Esophagus (tissue), 2 donors: Measurements from ENCODE around the gene FBXL14. TPM values are rescaled to one million over a fixed set of nuclear protein-coding genes. Genes with fewer than 3 reads are reported as not detected.

Source experiments
- H3K27ac ChIP-seq, 2 donors: one replicate each; pipeline ENCODE4 v1.5.1; 2013; ENCODE audit warnings: low read depth in 2 of 2, mild to moderate bottlenecking in 2 of 2, inconsistent platforms in 1 of 2, low read length in 1 of 2, moderate library complexity in 1 of 2
- H3K27me3 ChIP-seq, 2 donors: one replicate each; pipeline ENCODE4 v1.6.1; 2013; ENCODE audit warnings: low read length in 2 of 2, control low read depth in 1 of 2, mild to moderate bottlenecking in 1 of 2; ENCODE audit not compliant: insufficient read depth in 2 of 2, control insufficient read depth in 1 of 2
- H3K36me3 ChIP-seq, 2 donors: one replicate each; pipeline ENCODE4 v1.6.1; 2013; ENCODE audit warnings: low read length in 1 of 2; ENCODE audit not compliant: control insufficient read depth in 2 of 2, insufficient read depth in 2 of 2
- H3K4me1 ChIP-seq, 2 donors: one replicate each; pipeline ENCODE4 v1.6.1; 2013; ENCODE audit warnings: low read length in 1 of 2; ENCODE audit not compliant: control insufficient read depth in 2 of 2, insufficient read depth in 2 of 2
- H3K4me3 ChIP-seq, 2 donors: one replicate each; pipeline ENCODE4 v1.5.1; 2013; ENCODE audit warnings: low read length in 2 of 2, mild to moderate bottlenecking in 2 of 2, low read depth in 1 of 2, moderate library complexity in 1 of 2
- H3K9me3 ChIP-seq, 2 donors: one replicate each; pipeline ENCODE4 v1.6.1; 2013; ENCODE audit warnings: mild to moderate bottlenecking in 2 of 2, low read depth in 1 of 2, low read length in 1 of 2, moderate library complexity in 1 of 2; ENCODE audit not compliant: control insufficient read depth in 2 of 2, insufficient read depth in 1 of 2
- WGBS, 2 donors: extraction: QIAGEN DNeasy Blood & Tissue Kit; methylation state at CpG; one replicate each; pipeline ENCODE4 v1.1.7; 2013; 5-methylcytosine and 5-hydroxymethylcytosine counted together
- polyA plus RNA-seq, 2 donors: library from polyadenylated mRNA; stranded (reverse); fragments of 200-250 nt; gene quantifications; one replicate each; pipeline ENCODE4 v1.2.3, GENCODE V29; 2013
- donor health status: healthy with polysubstance abuse.
- donor health status: Bipolar disorder and iron deficiency.

FBXL14 gene
- polyA plus RNA-seq, 2 donors = 2.8 to 6.2 TPM

GRCh38 chr12:1598757-1599156, 4.4 kb upstream of the FBXL14 start:
- H3K27me3 ChIP-seq = no peaks in the 10 kb centered on the region
- WGBS, 2 donors = 98 to 99% methylated on average over 3 of the region's 3 CpGs
- no peaks in the 10 kb centered on the region for H3K36me3 ChIP-seq
- H3K4me3 ChIP-seq = no peak overlapping the region
- no peaks in the 10 kb centered on the region for H3K9me3 ChIP-seq
- peaks cover 0 to 2% of the 10 kb centered on the region in 2 donors for H3K4me1 ChIP-seq
- H3K27ac ChIP-seq = no peak overlapping the region

- Histone ChIP-seq H3K4me3 (no peak overlapping the region), H3K27me3 (no peaks in the 10 kb centered on the region), H3K4me1 (peaks cover 8 to 16% of the 10 kb centered on the region in 2 donors), H3K27ac (peak overlapping the region in 1 of 2 donors; percentile 28), H3K9me3 (no peaks in the 10 kb centered on the region), H3K36me3 (no peaks in the 10 kb centered on the region)
- WGBS, 2 donors = 62 to 69% methylated on average over 9 of the region's 9 CpGs
Observed at GRCh38 chr12:1595690-1596347, 1.4 kb upstream of the FBXL14 start.

GRCh38 chr12:1595026-1595561, 713 bp upstream of the FBXL14 start:
- peaks cover 11 to 20% of the 10 kb centered on the region in 2 donors for H3K4me1 ChIP-seq
- H3K4me3 ChIP-seq = peak overlapping the region; percentile 81 to 91
- no peaks in the 10 kb centered on the region for H3K9me3 ChIP-seq
- H3K27me3 ChIP-seq = no peaks in the 10 kb centered on the region
- H3K36me3 ChIP-seq = no peaks in the 10 kb centered on the region
- 11 to 12% methylated on average over 18 to 19 of the region's 19 CpGs for WGBS, 2 donors
- peak overlapping the region; percentile 95 to 97 for H3K27ac ChIP-seq

GRCh38 chr12:1594006-1594260, 448 bp downstream of the FBXL14 start:
- H3K4me1 ChIP-seq = peaks cover 11 to 20% of the 10 kb centered on the region in 2 donors
- H3K36me3 ChIP-seq = no peaks in the 10 kb centered on the region
- H3K27ac ChIP-seq = peak overlapping the region; percentile 95 to 97
- H3K9me3 ChIP-seq = no peaks in the 10 kb centered on the region
- 0% methylated on average over 9 to 34 of the region's 34 CpGs for WGBS, 2 donors
- H3K27me3 ChIP-seq = no peaks in the 10 kb centered on the region
- H3K4me3 ChIP-seq = peak overlapping the region; percentile 81 to 91

- Histone ChIP-seq H3K9me3 (no peaks in the 10 kb centered on the region), H3K4me1 (peaks cover 11 to 20% of the 10 kb centered on the region in 2 donors), H3K27ac (peak overlapping the region; percentile 95 to 97), H3K36me3 (no peaks in the 10 kb centered on the region), H3K4me3 (peak overlapping the region; percentile 81 to 91), H3K27me3 (no peaks in the 10 kb centered on the region)
- WGBS, 2 donors = 5 to 8% methylated on average over 50 to 56 of the region's 56 CpGs
Observed at GRCh38 chr12:1593174-1594005, 991 bp downstream of the FBXL14 start.

GRCh38 chr12:1592444-1593173, 1.8 kb downstream of the FBXL14 start:
- Histone ChIP-seq H3K4me1 (peaks cover 11 to 20% of the 10 kb centered on the region in 2 donors), H3K36me3 (no peaks in the 10 kb centered on the region), H3K27ac (peak overlapping the region; percentile 95 to 97), H3K27me3 (no peaks in the 10 kb centered on the region), H3K4me3 (peak overlapping the region; percentile 81 to 91), H3K9me3 (no peaks in the 10 kb centered on the region)
- 11 to 13% methylated on average over 26 to 27 of the region's 27 CpGs for WGBS, 2 donors

GRCh38 chr12:1591543-1591942, 2.8 kb downstream of the FBXL14 start:
- peaks cover 11 to 20% of the 10 kb centered on the region in 2 donors for H3K4me1 ChIP-seq
- 17 to 21% methylated on average over 4 of the region's 4 CpGs for WGBS, 2 donors
- no peaks in the 10 kb centered on the region for H3K27me3 ChIP-seq
- H3K4me3 ChIP-seq = peak overlapping the region in 1 of 2 donors; percentile 41
- H3K9me3 ChIP-seq = no peaks in the 10 kb centered on the region
- H3K27ac ChIP-seq = no peak overlapping the region
- no peaks in the 10 kb centered on the region for H3K36me3 ChIP-seq

- WGBS, 2 donors = 10% methylated on average over 3 of the region's 3 CpGs
- Histone ChIP-seq H3K36me3 (no peaks in the 10 kb centered on the region), H3K4me3 (peak overlapping the region in 1 of 2 donors; percentile 33), H3K27me3 (no peaks in the 10 kb centered on the region), H3K4me1 (peaks cover 11 to 20% of the 10 kb centered on the region in 2 donors), H3K27ac (no peak overlapping the region), H3K9me3 (no peaks in the 10 kb centered on the region)
Observed at GRCh38 chr12:1591034-1591433, 3.3 kb downstream of the FBXL14 start.

- Histone ChIP-seq H3K4me1 (peaks cover 11 to 20% of the 10 kb centered on the region in 2 donors), H3K27me3 (no peaks in the 10 kb centered on the region), H3K36me3 (no peaks in the 10 kb centered on the region), H3K27ac (peak overlapping the region; percentile 58 to 78), H3K9me3 (no peaks in the 10 kb centered on the region), H3K4me3 (peak overlapping the region in 1 of 2 donors; percentile 33)
- 21 to 24% methylated on average over 12 of the region's 12 CpGs for WGBS, 2 donors
Observed at GRCh38 chr12:1590221-1590979, 4.0 kb downstream of the FBXL14 start.
